HG02763 (cell line): ENCODE results near the gene SNX1.
A peak's percentile ranks its signal among the peaks of the same experiment; 100 is the strongest.
"Not testable (repeated sequence)": the region's sequence is repeated elsewhere in the genome, so short reads cannot be mapped to it uniquely, and the experiment has no call there.

Experiments used
- ATAC-seq: cut with Tn5 transposase; IDR thresholded peaks from one replicate; pipeline ENCODE4 v1.9.1; 2021; ENCODE audit warnings: mild to moderate bottlenecking, moderate library complexity; ENCODE audit not compliant: unreplicated experiment

Gene SNX1

DNA sequence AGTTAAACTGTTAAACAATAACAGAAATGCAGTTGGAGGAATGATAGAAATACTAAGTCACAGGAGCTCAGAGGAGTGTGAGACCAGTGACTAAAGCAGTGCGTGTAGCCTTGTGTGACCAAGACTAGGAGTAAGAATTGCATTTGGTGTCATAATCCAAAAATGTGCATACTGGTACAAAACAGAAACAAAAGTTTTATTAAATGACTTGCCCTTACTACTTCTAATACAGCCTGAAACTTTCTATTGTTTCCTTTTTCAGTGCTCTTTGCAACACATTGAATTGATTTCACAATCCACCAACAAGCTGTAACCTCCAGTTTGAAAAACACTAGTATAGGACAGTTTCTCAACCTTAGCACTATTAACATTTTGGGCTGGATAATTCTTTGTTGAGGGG lies 17.1 kb downstream of the SNX1 start:
- no peak for ATAC-seq

DNA sequence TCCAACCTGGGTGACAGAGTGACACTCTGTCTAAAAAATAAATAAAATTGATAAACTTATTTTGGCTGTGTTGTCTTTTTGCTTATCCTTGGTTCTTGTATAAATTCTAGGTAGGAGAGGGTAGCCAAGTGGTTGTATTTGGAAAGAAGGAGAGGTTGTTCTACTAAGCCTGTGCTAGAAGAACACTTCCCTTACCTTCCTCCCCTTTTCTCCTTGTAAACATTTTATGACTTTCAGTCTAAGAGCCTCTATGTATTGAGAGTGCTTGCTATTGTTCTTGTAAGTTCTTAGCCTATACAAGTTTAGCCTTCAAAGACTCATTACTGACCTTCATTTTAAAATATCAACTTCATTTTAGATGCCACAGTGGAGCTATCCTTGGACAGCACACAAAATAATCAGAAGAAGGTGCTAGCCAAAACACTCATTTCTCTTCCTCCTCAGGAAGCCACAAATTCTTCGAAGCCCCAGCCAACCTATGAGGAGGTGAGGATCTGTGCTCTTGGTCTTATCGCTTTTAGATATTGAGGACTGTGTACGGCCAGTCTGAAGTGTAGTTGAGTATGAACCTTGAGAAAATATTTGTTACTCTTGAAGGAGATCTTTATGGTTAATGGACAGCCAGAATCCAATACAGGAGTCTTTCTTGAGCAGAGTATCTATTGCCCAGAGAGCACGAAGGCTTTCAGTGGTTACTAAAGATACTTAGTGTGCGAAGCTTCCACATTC lies 22.1 kb downstream of the SNX1 start:
- ATAC-seq = no peak

DNA sequence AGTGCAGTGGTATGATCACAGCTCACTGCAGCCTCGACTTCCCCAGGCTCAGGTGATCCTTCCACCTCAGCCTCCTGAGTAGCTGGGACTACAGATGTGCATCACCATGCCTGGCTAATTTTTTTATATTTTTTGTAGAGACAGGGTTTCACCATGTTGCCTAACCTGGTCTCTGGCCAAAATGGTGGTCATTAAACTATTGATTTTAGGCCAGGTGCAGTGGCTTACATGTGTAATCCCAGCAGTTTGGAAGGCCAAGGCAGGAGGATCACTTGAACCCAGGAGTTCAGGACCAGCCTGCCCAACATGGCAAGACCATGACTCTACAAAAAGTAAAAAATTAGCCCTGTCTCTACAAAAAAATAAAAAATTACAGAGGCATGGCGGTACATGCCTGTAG lies 24.5 kb downstream of the SNX1 start:
- not testable (repeated sequence) for ATAC-seq

DNA sequence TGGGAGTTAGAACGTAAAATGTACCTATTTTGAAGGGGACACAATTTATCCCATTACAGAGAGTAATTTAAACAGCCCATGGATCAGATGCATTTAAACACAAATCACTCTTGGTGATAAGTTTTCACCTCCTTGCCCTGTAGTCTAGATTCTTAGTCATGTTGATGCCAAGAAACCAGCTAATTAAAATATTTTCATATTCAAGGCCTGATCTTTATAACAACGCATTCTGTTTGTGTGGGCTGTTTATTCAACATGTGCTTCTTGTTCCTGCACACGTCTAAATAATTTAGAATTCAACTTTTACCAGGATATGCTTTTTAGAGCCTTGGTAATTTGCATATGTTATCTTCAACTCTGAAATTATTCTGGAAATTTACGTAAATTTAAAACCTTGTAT lies 25.8 kb downstream of the SNX1 start:
- ATAC-seq = no peak

DNA sequence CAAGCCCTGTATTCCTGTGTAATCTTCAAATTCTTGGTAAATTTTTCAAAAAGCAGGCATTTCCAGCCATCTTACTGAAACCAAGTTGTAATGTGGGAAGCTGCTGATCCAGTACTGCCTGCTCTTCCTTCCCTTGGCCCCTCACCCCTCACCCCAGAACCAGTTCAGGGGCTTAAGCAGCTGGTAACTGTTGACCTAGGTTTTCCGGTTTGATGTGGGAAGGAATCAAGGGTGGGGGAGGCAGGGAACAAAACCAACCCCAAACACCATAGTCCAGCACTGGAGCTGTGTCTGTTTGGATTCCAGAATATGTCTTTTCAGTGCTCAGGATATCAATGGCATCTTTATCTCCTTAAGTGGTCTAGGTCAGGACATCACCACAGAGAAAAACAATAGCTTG lies 26.7 kb downstream of the SNX1 start:
- ATAC-seq = no peak

DNA sequence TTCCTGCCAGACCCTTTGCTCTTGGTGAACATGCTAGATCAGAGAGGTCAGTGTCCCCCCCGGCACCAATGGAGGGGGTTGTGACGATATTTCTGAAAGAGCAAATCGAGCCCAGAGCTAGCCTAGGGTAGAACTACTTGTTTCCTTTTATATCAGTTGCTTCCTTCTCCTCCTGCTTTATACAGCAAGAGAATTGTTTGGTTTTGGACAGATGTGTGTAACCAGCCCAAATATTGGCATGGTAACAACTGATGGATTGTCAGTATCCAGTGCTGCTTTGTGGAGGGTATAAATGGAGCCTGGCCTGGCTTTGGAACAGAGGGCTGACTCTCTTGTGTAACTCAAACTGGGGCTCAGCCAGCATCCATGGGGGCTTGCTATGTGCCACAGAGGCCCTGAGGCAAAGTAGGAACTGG lies 27.2 kb downstream of the SNX1 start:
- no peak for ATAC-seq

DNA sequence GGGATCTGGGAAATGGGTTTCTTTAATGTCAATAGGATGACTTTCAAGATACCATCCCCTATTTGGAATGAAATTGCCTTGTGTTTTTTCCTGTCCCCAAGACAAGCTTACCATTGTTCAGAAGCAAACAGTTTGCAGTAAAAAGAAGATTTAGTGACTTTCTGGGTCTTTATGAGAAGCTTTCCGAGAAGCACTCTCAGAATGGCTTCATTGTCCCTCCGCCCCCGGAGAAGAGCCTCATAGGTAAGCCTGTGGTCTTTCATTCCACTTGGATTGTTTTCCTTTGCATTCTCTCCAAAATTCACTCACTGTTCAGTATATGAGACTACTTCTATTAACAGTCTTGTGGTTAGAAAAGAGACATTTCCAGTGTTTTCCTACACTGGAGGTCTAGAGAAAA lies 30.2 kb downstream of the SNX1 start:
- no peak for ATAC-seq

DNA sequence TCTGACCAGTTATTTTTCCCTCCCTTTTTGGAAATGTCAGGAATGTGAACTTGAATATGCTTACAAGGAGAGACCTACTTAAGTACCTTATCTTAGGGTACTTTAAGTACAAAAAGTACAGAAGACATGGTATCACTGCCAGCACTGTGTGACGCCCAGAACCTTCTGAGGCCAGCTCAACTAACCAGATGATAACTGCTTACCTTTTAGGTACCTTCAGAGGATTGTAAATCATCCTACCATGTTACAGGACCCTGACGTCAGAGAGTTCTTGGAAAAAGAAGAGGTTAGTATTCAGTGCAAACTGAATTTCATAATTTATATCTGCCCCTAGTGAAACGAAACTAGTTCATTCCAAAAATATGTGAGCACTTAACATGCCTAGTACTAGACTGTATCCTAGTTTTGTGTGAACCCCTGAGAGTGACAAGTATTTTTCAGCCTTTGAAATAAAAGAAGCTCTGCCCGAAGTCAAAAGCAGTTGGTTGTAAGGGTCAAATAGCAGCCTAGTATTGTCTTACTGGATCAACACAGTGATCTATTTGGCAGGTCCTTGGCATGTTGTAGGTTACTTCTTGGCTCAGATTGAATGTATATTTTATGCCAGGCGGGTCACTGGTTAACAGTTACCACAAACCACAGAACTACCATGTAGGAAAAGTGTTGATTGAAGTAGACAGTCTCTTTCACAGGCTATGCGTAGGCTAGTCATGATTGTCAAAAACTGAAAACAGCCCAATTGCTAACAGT lies 31.9 kb downstream of the SNX1 start:
- no peak for ATAC-seq

DNA sequence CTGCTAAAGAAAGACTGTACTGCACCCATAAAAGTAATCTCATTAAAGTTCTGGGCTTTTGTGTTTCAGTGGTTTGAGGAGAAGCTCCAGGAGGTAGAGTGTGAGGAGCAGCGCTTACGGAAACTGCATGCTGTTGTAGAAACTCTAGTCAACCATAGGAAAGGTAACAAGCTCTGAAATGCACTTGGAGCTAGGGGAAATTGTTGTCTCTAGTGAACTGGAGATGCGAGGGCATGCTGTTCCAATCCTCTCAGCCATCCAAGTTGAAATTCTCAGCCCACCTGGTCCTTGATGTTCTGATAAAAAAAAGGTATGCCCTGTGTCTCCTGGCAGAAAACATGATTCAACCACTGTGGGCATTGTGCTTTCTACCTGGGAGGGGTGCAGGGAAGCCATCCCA lies 34.4 kb downstream of the SNX1 start:
- ATAC-seq = no peak

DNA sequence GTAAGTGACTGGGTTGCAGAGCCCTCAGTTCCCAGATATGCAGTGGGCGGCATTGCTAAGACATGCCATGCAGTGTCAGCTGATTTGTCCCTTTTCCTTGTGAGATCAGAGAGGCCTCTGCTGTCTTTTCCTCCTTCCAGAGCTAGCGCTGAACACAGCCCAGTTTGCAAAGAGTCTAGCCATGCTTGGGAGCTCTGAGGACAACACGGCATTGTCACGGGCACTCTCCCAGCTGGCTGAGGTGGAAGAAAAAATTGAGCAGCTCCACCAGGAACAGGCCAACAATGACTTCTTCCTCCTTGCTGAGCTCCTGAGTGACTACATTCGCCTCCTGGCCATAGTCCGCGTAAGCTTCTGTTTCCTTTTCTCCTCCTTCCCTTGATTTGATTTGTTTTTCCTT lies 35.8 kb downstream of the SNX1 start:
- no peak for ATAC-seq

DNA sequence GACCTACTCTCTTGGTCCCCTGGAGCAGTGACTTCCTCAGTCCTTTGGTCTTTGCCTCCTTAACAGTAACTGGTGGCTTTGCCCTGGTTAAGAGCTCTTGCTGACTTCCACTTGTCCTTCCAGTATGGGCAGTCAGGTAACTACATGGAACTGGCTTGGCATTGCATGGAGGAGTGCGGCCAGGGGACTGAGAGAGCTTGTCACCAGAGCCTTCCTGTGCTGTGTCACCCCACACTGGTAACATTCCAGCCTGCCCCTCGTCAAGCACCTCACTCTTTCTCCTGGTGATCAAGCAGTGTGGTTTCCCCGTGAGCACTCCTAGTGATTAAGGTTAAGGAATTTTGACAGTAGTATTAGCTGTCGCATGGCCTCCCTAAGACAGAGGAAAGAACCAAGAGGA lies 36.4 kb downstream of the SNX1 start:
- ATAC-seq = no peak

DNA sequence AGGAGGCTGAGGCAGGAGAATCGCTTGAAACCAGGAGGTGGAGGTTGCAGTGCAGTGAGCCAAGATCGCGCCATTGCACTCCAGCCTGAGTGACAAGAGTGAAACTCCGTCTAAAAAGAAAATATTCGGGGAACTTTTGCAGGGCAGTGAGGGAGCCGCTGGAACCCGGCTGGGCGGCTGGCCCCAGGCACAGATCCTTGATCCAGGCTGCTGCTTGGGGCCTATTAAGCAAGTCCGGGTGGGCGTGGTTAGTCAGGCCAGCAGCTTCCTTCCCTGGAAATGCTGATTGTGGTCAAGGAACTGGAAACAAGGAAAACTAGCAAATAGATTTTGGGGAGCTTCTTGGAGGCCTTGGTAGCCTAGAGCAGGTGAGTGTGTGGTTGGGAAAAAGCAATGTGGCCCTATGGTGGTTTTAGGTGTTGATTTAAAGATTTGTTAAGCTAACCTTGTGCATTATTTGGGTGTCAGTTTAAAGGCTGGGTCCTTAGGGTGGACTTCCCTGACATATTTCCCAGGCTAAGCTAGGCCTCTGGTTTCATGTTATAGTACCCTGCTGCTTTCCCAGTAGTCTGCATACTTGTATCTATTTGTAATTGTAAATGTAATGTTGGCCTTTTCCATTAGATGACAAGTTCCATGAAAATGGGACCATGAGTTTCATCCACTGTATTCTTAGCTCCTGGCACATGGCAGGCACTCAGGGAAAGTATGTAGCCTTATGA lies 38.0 kb downstream of the SNX1 start:
- no peak for ATAC-seq

DNA sequence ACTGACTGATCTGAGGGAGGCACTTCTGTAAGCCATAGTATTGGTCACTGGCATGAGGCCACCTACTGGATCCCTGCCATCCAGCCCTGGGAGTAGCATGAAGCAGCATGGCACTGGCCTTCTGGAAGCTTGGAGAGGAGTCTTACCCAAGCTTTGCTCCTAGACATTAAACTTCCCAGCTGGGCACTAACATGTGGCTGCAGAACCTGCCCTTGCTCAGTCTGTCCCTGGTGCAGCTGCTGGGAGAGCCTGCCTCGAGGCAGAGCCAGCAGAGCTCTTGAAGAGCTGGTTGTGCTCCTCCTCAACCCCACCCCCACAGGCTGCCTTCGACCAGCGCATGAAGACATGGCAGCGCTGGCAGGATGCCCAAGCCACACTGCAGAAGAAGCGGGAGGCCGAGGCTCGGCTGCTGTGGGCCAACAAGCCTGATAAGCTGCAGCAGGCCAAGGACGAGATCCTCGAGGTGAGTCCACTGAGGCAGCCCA lies 38.6 kb downstream of the SNX1 start:
- ATAC-seq = no peak

DNA sequence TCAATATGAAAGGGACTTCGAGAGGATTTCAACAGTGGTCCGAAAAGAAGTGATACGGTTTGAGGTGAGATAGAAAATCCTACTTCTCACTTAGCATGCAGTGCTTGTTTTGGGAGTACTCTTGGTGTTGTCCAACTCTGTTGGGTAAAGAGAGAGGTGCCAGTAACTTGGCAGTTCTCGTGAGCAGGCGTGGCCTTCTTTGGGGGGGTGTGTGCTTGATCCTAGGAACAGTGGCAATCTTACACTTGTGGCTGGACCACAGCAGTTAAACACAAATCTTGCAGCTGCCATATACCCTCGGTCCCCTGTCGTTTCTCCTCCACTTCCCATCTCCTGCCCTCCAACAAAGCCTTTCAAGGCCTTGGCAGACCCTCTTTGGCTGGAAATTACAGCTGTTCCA lies 40.6 kb downstream of the SNX1 start:
- ATAC-seq = no peak

DNA sequence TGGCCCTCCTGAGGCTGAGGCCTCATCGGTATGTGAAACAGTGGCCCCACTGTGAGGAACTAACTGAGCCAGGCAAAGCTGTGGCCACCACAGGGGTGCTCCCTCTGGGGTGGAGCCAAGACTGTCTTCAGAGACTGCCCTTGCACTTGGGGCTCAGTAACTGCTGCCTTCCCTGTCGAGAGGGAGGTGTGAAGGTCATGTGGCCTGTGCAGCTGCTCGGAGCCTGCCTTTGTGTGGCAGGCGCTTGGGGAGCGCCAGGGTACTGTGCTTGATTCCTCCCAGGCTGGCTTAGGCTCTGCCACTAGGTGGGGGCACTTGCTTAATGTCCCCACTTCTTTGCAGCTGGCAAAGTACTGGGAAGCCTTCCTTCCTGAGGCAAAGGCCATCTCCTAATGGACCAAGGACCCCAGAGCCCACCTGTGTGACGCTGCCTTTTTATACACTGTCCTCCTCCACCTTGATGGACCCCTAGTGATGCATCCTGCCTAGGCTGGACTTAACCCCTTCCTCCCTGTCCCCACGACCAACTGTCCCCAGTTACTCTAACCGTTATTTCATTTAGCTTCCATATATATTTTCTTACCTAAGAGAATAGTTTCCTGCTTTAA lies 41.5 kb downstream of the SNX1 start:
- ATAC-seq = no peak

DNA sequence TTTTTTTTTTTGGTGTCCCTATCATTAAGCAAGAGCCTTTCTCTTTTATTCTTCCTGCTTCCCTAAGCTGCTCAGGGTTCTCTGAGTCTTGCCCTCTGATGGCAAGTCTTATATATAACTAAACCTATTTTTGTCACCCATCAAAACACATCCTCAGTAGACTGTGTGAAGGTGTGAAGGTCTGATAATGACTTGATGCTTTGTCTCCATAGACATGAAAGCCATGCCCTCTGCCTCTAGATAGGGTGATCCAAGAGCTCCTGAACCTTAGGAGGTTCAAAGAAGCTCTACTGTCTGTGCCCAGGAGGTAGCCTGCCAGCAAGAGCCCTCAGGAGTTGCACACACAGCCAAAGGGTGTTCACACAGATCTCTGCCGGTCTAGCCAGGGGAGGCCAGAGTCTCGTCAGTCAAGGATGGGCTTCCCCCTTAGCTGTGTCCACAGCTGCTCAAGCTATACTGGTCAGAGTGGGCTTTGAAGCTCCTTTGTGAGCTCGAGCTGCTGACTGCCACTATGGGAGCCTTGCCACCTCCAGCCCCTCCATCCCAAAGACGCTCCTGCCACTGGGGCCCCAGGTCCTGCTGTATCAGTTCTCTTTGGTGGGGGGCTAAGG lies 42.7 kb downstream of the SNX1 start:
- no peak for ATAC-seq

DNA sequence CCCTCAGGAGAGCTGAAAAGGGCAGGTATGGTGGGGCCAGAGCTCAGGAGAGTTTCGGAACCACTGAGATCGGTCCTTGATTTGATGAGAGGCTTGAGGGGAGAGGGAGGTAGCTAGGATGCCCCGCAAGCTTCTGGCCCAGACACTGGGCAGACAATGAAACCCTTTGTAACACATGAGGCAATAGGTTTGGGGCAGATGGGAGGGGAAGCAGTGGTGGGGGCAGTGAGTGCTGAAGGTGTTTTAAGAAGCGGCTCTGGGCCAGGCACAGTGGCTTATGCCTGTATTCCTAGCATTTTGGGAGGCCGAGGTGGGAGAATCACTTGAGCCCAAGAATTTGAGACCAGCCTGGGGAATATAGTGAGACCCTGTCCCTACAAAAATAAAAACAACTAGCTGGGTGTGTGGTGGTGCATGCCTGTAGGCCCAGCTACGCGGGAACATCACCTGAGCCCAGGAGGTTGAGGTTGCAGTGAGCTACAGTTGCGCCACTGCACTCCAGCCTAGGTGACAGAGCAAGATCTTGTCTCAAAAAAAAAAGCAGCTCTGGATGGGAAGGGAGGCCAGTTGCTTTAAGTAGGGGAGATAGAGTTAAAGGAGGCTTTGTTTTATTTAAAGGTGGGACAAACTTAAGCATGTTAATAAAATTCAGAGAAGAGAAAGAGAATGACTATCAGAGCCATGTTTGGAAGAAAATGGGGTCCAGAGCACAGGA lies 46.2 kb downstream of the SNX1 start:
- ATAC-seq = no peak

DNA sequence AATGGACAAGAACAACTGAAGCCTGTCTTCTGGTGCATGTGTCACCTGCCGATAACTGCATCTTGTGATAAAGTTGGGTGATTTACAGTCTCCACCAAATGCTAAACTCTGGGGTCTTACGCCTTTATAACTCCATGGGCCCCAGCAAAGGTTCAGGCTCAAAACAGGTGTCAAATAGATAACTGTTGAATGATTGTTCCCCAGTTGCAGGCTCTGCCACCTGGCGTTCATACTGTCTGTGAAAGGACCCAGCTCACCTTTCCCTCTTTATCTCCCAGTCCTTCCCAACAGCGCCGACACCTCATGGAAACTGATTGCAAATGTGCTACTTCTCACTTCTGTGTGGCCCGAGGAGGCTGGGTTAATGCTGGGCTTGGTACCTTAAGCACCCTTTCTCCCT lies 47.5 kb downstream of the SNX1 start:
- no peak for ATAC-seq

DNA sequence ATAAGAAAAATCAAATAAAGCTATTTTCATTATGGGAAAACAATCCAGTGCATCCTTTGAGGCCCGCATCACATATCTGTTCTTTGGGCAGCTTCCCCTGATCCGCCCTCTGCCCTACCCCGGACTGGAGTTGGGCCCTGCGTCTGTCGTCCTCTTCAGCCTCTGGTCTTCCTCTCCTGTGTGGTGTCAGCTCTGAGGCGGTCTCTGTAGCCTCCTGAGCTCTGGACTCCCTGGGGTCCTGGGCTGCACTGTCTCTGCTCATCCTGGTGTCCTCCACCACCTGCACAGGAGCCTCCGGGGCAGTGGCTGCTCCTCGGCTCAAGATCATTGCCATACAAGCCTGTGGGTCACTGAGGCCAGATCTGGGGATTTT lies 48.4 kb downstream of the SNX1 start:
- ATAC-seq = no peak

DNA sequence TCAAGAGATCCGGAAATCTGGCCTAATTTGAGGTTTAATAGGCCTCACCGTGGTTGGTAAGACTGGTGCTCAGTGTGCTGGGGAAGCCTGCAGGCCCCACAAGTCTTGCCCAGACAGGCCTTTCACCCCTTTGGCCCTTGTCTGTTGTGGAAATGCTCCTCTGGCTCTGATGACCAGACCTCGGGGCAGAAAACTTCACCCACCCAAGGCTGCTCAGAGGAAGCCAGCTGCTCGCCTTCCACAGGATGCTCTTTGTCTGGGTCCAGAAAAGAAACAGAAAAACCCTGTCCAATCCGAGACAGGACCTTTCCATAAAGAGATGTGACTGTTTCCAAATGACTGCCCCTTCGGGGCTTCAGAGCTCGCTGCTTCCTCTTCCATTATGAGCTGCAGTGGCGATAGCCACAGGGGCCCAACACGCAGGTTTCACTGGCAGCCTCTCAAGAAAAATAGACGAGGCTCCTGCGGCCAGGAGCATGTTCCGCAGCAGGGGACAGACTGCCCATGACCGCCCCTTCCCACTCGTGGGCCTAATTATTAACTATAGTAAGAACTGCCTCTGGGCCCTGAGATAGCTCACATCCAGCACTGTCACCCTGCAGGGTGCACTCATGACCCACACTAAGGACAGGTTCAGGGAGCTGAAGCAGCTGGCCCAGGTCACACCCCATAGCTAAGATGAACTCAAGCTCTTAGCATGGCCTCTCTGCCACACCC lies 48.9 kb downstream of the SNX1 start:
- peak; percentile 55 for ATAC-seq
